Smooth muscle cell (in vitro differentiated cells): ENCODE data around the gene TMEM106C. TPM values are rescaled to one million over a fixed set of nuclear protein-coding genes. Genes with fewer than 3 reads are reported as not detected.
"Not testable (repeated sequence)": the region's sequence is repeated elsewhere in the genome, so short reads cannot be mapped to it uniquely, and the experiment has no call there.

Experiments
- DNase-seq: peaks from one replicate; lab custom pipeline; 2025; ENCODE audit not compliant: unreplicated experiment; lab: John Stamatoyannopoulos, UW
- H2AFZ ChIP-seq: fragments of 200-600 bp; sonication (generic); 2 replicates; pipeline ENCODE4 v1.6.0; 2016; ENCODE audit warnings: antibody characterized with exemption, low read depth, mild to moderate bottlenecking
- H3F3A ChIP-seq: fragments of 200-600 bp; sonication (generic); 2 replicates; pipeline ENCODE4 v1.6.0; 2017; ENCODE audit warnings: antibody characterized with exemption, low read depth
- H3K27ac ChIP-seq: fragments of 200-600 bp; sonication (generic); 2 replicates; pipeline ENCODE4 v1.5.1; 2016; ENCODE audit warnings: low read depth, mild to moderate bottlenecking
- H3K27me3 ChIP-seq: fragments of 200-600 bp; sonication (generic); 2 replicates; pipeline ENCODE4 v1.6.1; 2016; ENCODE audit warnings: low read depth, mild to moderate bottlenecking
- H3K36me3 ChIP-seq: fragments of 200-600 bp; sonication (generic); 2 replicates; pipeline ENCODE4 v1.5.1; 2016; ENCODE audit warnings: low read depth
- H3K4me1 ChIP-seq: fragments of 200-600 bp; sonication (generic); 2 replicates; pipeline ENCODE4 v1.5.1; 2016; ENCODE audit warnings: low read depth
- H3K4me2 ChIP-seq: fragments of 200-600 bp; sonication (generic); 2 replicates; pipeline ENCODE4 v1.6.0; 2016; ENCODE audit warnings: mild to moderate bottlenecking
- H3K4me3 ChIP-seq: fragments of 200-600 bp; sonication (generic); 2 replicates; pipeline ENCODE4 v1.5.1; 2016; ENCODE audit warnings: mild to moderate bottlenecking
- H3K79me2 ChIP-seq: fragments of 200-600 bp; sonication (generic); 2 replicates; pipeline ENCODE4 v1.6.0; 2016; ENCODE audit warnings: low read depth, mild to moderate bottlenecking
- H3K9ac ChIP-seq: fragments of 200-600 bp; sonication (generic); 2 replicates; pipeline ENCODE4 v1.6.0; 2016; ENCODE audit warnings: low read depth
- H3K9me3 ChIP-seq: fragments of 200-600 bp; sonication (generic); replicated peaks from 2 replicates; pipeline ENCODE4 v1.5.1; 2016; ENCODE audit warnings: low read depth
- H4K20me1 ChIP-seq: fragments of 200-600 bp; sonication (generic); 2 replicates; pipeline ENCODE4 v1.6.0; 2016; ENCODE audit warnings: low read depth
- WGBS: methylation state at CpG from one replicate; pipeline ENCODE4 v1.1.7; 2016; ENCODE audit warnings: low lambda C conversion rate; 5-methylcytosine and 5-hydroxymethylcytosine counted together
- polyA plus RNA-seq: library from polyadenylated mRNA; unstranded; fragments of >200 nt; fragmentation: Nextera tagmentation; extraction: Ambion mirVana; gene quantifications from 2 replicates; pipeline ENCODE4 v1.2.1, GENCODE V29; 2016
- total RNA-seq: library from RNA; depleted of rRNA; stranded (reverse); fragments of >200 nt; gene quantifications from 2 replicates; pipeline ENCODE4 v1.2.3, GENCODE V29; 2014
- TF ChIP-seq, protein P1 (sequence below): fragments of 200-600 bp; sonication (generic); IDR thresholded peaks from 2 replicates; pipeline ENCODE4 v1.5.1; 2017; ENCODE audit warnings: borderline replicate concordance, mild to moderate bottlenecking, antibody characterized with exemption; ENCODE audit not compliant: insufficient read depth, poor library complexity, severe bottlenecking

The TMEM106C gene
- total and polyA plus RNA-seq, 2 experiments from 2014 or later: 42.7 to 58.9 TPM

DNA sequence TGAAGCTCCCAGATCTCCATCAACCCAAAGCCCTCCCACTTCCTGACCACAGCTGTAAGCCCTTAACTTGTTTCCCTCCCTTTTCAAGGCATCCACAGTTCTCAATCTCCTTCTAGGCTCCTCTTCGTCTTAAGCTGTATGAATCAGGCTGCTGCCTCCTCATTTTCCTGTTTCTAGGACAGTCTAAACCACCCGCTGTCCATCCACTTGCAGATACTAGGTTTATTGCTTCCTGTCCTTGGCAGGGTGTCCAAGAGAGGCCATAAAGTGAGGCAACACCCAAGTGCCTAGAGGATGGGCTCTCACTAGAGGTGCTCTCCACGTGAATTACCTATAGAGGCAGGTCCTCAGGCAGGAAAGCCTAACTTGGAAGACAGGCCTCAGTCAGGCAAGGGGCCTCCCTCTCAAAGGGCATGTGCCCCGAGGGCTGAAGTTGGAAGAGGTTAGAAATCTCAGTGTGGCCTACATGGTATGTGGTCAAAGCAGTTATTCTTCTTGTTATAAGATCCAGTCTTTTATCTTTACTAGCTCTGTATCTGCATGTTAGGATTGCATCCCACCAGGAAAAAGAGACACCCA is 8.8 kb upstream of the TMEM106C start:
- H3K4me3 ChIP-seq: no peak overlapping the region
- H3K4me1 ChIP-seq: no peaks in the 10 kb centered on the region
- no peaks in the 10 kb centered on the region for H3K79me2 ChIP-seq
- TF ChIP-seq, protein P1, sequence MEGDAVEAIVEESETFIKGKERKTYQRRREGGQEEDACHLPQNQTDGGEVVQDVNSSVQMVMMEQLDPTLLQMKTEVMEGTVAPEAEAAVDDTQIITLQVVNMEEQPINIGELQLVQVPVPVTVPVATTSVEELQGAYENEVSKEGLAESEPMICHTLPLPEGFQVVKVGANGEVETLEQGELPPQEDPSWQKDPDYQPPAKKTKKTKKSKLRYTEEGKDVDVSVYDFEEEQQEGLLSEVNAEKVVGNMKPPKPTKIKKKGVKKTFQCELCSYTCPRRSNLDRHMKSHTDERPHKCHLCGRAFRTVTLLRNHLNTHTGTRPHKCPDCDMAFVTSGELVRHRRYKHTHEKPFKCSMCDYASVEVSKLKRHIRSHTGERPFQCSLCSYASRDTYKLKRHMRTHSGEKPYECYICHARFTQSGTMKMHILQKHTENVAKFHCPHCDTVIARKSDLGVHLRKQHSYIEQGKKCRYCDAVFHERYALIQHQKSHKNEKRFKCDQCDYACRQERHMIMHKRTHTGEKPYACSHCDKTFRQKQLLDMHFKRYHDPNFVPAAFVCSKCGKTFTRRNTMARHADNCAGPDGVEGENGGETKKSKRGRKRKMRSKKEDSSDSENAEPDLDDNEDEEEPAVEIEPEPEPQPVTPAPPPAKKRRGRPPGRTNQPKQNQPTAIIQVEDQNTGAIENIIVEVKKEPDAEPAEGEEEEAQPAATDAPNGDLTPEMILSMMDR: no peak
- DNase-seq: no peak
- H3K36me3 ChIP-seq: no peaks in the 10 kb centered on the region
- no peaks in the 10 kb centered on the region for H3K9me3 ChIP-seq
- WGBS: 33% methylated on average over 4 of the region's 4 CpGs
- peak overlapping the region; percentile 23 for H3K27ac ChIP-seq
- no peak overlapping the region for H3K9ac ChIP-seq
- H3K27me3 ChIP-seq: no peaks in the 10 kb centered on the region
- no peak overlapping the region for H3K4me2 ChIP-seq
- no peak overlapping the region for H2AFZ ChIP-seq
- no peaks in the 10 kb centered on the region for H4K20me1 ChIP-seq
- no peaks in the 10 kb centered on the region for H3F3A ChIP-seq

DNA sequence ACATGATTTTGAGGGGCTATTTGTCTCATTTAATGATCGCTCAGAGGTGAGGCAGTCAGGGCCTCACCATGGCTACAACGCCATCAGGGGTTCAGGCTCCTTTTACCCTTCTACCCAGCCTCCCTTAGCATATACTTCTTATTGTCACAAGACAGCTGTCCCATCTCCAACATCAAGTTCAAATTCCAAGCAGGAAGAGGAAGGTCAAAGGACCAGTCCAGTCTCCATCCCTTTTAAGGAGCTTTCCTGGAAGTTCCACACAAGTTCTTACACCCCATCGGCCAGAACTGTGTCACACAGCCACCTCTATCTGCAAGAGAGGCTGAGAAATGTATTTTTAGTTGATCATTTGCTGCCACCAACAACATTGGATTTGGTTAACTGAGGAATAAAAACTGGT is 8.3 kb upstream of the TMEM106C start:
- H4K20me1 ChIP-seq: no peaks in the 10 kb centered on the region
- no peaks in the 10 kb centered on the region for H3F3A ChIP-seq
- no peak for DNase-seq
- H3K9me3 ChIP-seq: no peaks in the 10 kb centered on the region
- H3K27me3 ChIP-seq: no peaks in the 10 kb centered on the region
- H2AFZ ChIP-seq: no peak overlapping the region
- H3K27ac ChIP-seq: no peak overlapping the region
- WGBS: 87% methylated on average over 3 of the region's 3 CpGs
- no peaks in the 10 kb centered on the region for H3K36me3 ChIP-seq
- TF ChIP-seq, protein P1: no peak
- H3K79me2 ChIP-seq: no peaks in the 10 kb centered on the region
- H3K4me2 ChIP-seq: no peak overlapping the region
- H3K4me3 ChIP-seq: no peak overlapping the region
- no peaks in the 10 kb centered on the region for H3K4me1 ChIP-seq
- no peak overlapping the region for H3K9ac ChIP-seq

DNA sequence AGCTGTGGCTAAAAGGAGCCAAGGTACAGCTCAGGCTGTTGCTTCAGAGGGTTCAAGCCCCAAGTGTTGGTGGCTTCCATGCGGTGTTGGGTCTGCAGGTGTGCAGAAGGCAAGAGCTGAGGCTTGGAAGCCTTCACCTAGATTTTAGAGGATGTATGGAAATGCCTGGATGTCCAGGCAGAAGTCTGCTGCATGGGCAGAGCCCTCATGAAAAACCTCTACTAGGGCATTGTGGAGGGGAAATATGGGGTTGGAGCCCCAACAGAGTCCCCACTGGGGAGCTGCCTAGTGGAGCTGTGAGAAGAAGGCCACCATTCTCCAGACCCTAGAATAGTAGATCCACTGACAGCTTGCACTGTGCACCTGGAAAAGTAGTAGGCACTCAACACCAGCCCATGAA is 5.7 kb upstream of the TMEM106C start:
- H3K36me3 ChIP-seq, H3K79me2 ChIP-seq, H3K27ac ChIP-seq, DNase-seq, H3K4me2 ChIP-seq, H3K9ac ChIP-seq, H3K9me3 ChIP-seq, H3F3A ChIP-seq, H4K20me1 ChIP-seq, H3K27me3 ChIP-seq, H3K4me1 ChIP-seq, H3K4me3 ChIP-seq, H2AFZ ChIP-seq: not testable (repeated sequence)
- WGBS: 88% methylated on average over 1 of the region's 1 CpG

DNA sequence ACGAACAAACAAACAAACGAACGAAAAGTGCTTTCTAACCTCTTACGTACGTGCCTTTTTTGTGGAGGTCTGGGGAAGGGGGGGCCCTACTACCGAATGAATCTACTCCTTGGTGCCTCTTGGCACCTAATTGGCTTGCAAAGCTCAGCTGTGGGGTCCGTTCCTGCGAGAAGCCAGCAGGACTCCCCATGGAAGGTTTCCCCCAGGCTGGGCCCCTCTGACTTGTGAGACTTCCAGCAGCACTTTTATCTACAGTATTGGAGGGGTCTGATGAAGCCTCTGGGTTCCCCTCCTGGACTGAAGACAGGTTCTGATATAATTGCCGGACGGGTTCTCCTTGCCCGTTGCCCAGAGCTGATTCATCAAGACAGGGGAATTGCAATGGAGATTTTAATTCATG is 1.2 kb upstream of the TMEM106C start:
- H3K9ac ChIP-seq: no peak overlapping the region
- TF ChIP-seq, protein P1: no peak
- H3K36me3 ChIP-seq: no peaks in the 10 kb centered on the region
- WGBS: 96% methylated on average over 11 of the region's 11 CpGs
- no peaks in the 10 kb centered on the region for H3K79me2 ChIP-seq
- DNase-seq: no peak
- H3F3A ChIP-seq: no peaks in the 10 kb centered on the region
- H3K27me3 ChIP-seq: no peaks in the 10 kb centered on the region
- H3K4me1 ChIP-seq: no peaks in the 10 kb centered on the region
- no peak overlapping the region for H2AFZ ChIP-seq
- no peak overlapping the region for H3K4me3 ChIP-seq
- H3K27ac ChIP-seq: no peak overlapping the region
- no peaks in the 10 kb centered on the region for H4K20me1 ChIP-seq
- H3K4me2 ChIP-seq: no peak overlapping the region
- no peaks in the 10 kb centered on the region for H3K9me3 ChIP-seq
